ENCODE data around the gene PREPL.
A peak's percentile ranks its signal among the peaks of the same experiment; 100 is the strongest.

PREPL gene

GRCh38 chr2:44335806-44336538 is 25.3 kb downstream of the PREPL start:
- TF ChIP-seq ZBTB17 (tag by site-specific recombination; IDR thresholded peaks at IDR 0.05) (no peak), ZNF146 (tag by site-specific recombination; IDR thresholded peaks at IDR 0.05) (0 out of 2 replicates have a peak, but pooled peaks have one; percentile 36), ZNF449 (tag by site-specific recombination; IDR thresholded peaks at IDR 0.05) (no peak)
- H3K27ac ChIP-seq (ENCODE audit: extremely low read depth, low read depth, low read length) = no peak overlapping the region
- peaks cover 28 to 53% of the 10 kb centered on the region in 2 experiments for H3K36me3 ChIP-seq (ENCODE audit: control insufficient read depth in 2 of 2, insufficient read depth in 1 of 2, low read length in 2 of 2)
- CTCF ChIA-PET = interaction anchor here (1.1 kb wide), 1 partner anchor 249 kb away, joined by 3 read pairs; no protein-coding TSS in a partner anchor
- H3K4me1 ChIP-seq (ENCODE audit: control insufficient read depth, insufficient read depth, low read length) = no peaks in the 10 kb centered on the region
- no peaks in the 10 kb centered on the region for H3K9me3 ChIP-seq (ENCODE audit: control insufficient read depth, insufficient read depth, low read depth, low read length)
- POLR2A ChIA-PET = no interaction called here
- no peak overlapping the region for H3K4me3 ChIP-seq (ENCODE audit: low read depth, low read length)

- no peak for TF ChIP-seq ZXDB (tag by site-specific recombination; IDR thresholded peaks at IDR 0.05)
- no peak for TF ChIP-seq ZNF404 (tag by site-specific recombination; IDR thresholded peaks at IDR 0.05)
- TF ChIP-seq ZNF416 (tag by site-specific recombination; IDR thresholded peaks at IDR 0.05) = no peak
- no peak for TF ChIP-seq ZFP3 (tag by site-specific recombination; IDR thresholded peaks at IDR 0.05; ENCODE audit: low read depth)
- TF ChIP-seq TCF7L2 (IDR thresholded peaks at IDR 0.05; ENCODE audit: borderline replicate concordance, low read depth, low read length) = no peak
- TF ChIP-seq ZSCAN5A (tag by site-specific recombination; IDR thresholded peaks at IDR 0.05) = no peak
- TF ChIP-seq BCL6B (tag by site-specific recombination; IDR thresholded peaks at IDR 0.05) = no peak
- TF ChIP-seq ATF2 (tag by site-specific recombination; IDR thresholded peaks at IDR 0.05; ENCODE audit: low read depth) = no peak
- TF ChIP-seq MEIS1 (CRISPR knock-in tag; IDR thresholded peaks at IDR 0.05; ENCODE audit: borderline replicate concordance) = no peak
- Histone ChIP-seq H3K4me1 (ENCODE audit: control insufficient read depth, insufficient read depth, low read length) (no peaks in the 10 kb centered on the region), H3K4me3 (ENCODE audit: low read depth, low read length) (no peak overlapping the region), H3K36me3 (ENCODE audit: control insufficient read depth in 2 of 2, insufficient read depth in 1 of 2, low read length in 2 of 2) (peaks cover 27 to 50% of the 10 kb centered on the region in 2 experiments), H3K27ac (ENCODE audit: extremely low read depth, low read depth, low read length) (no peak overlapping the region), H3K9me3 (ENCODE audit: control insufficient read depth, insufficient read depth, low read depth, low read length) (no peaks in the 10 kb centered on the region)
- CTCF ChIA-PET = interaction anchor here (0.6 to 0.7 kb wide), 4 partner anchors 83 to 1323 kb away, joined by 3 to 7 read pairs (median 3); no protein-coding TSS in a partner anchor
- POLR2A ChIA-PET = no interaction called here
These were observed 27.3 kb downstream of the PREPL start for GRCh38 chr2:44333994-44334393.

- CTCF ChIA-PET = no interaction called here
- H3K27ac ChIP-seq (ENCODE audit: extremely low read depth, low read depth, low read length) = no peak overlapping the region
- TF ChIP-seq ZNF16 (tag by site-specific recombination; IDR thresholded peaks at IDR 0.05; ENCODE audit: low read depth) = no peak
- TF ChIP-seq ZBTB10 (tag by site-specific recombination; IDR thresholded peaks at IDR 0.05) = no peak
- no peak for TF ChIP-seq ZNF530 (tag by site-specific recombination; IDR thresholded peaks at IDR 0.05; ENCODE audit: low read depth)
- TF ChIP-seq SP2 (tag by site-specific recombination; IDR thresholded peaks at IDR 0.05) = no peak
- POLR2A ChIA-PET = no interaction called here
- peaks cover 24 to 41% of the 10 kb centered on the region in 2 experiments for H3K36me3 ChIP-seq (ENCODE audit: control insufficient read depth in 2 of 2, insufficient read depth in 1 of 2, low read length in 2 of 2)
- H3K4me3 ChIP-seq (ENCODE audit: low read depth, low read length) = no peak overlapping the region
- no peaks in the 10 kb centered on the region for H3K9me3 ChIP-seq (ENCODE audit: control insufficient read depth, insufficient read depth, low read depth, low read length)
- no peaks in the 10 kb centered on the region for H3K4me1 ChIP-seq (ENCODE audit: control insufficient read depth, insufficient read depth, low read length)
These were observed 30.5 kb downstream of the PREPL start for GRCh38 chr2:44330801-44331200.
